Liver (tissue), 9 donors: ENCODE data around the gene PROZ. TPM values are rescaled to one million over a fixed set of nuclear protein-coding genes. Genes with fewer than 3 reads are reported as not detected.

Experiments
- DNase-seq: peaks from one replicate; pipeline ENCODE4 v3.0.0-alpha.2; 2017; ENCODE audit warnings: low spot score
- H3K27ac ChIP-seq, 2 donors: one replicate each; pipeline ENCODE4 v1.7.0; 2013; ENCODE audit warnings: inconsistent platforms in 2 of 2, low read length in 2 of 2, control low read depth in 1 of 2, low read depth in 1 of 2, mild to moderate bottlenecking in 1 of 2
- H3K27me3 ChIP-seq, 4 donors: one replicate each; pipeline versions ENCODE4 v1.6.1 to v1.7.0; 2013; ENCODE audit warnings: low read length in 3 of 4, inconsistent platforms in 1 of 4, mild to moderate bottlenecking in 1 of 4, moderate library complexity in 1 of 4; ENCODE audit not compliant: control insufficient read depth in 4 of 4, insufficient read depth in 4 of 4
- H3K36me3 ChIP-seq, 4 donors: one replicate each; pipeline versions ENCODE4 v1.6.1 to v1.7.0; 2013; ENCODE audit warnings: low read length in 3 of 4, mild to moderate bottlenecking in 3 of 4, low read depth in 1 of 4, moderate library complexity in 1 of 4; ENCODE audit not compliant: control insufficient read depth in 4 of 4, insufficient read depth in 3 of 4
- H3K4me1 ChIP-seq, 4 donors: one replicate each; pipeline versions ENCODE4 v1.6.1 to v1.7.0; 2013; ENCODE audit warnings: low read length in 3 of 4, mild to moderate bottlenecking in 3 of 4, moderate library complexity in 1 of 4; ENCODE audit not compliant: control insufficient read depth in 4 of 4, insufficient read depth in 4 of 4
- H3K4me3 ChIP-seq, 3 donors: one replicate each; pipeline versions ENCODE4 v1.6.1 to v1.7.0; 2013; ENCODE audit warnings: low read length in 3 of 3, control low read depth in 1 of 3, low read depth in 1 of 3, mild to moderate bottlenecking in 1 of 3
- H3K9ac ChIP-seq, 2 donors: one replicate each; pipeline ENCODE4 v1.7.0; 2013; ENCODE audit warnings: low read length in 2 of 2, mild to moderate bottlenecking in 2 of 2, moderate library complexity in 2 of 2, control low read depth in 1 of 2, low read depth in 1 of 2
- H3K9me3 ChIP-seq, 4 donors: one replicate each; pipeline versions ENCODE4 v1.6.1 to v1.7.0; 2013; ENCODE audit warnings: low read length in 3 of 4; ENCODE audit not compliant: control insufficient read depth in 4 of 4
- FOXA1 ChIP-seq: IDR thresholded peaks from 2 replicates; pipeline ENCODE4 v1.6.1; 2016; ENCODE audit warnings: antibody characterized with exemption
- GABPA ChIP-seq, 2 donors: IDR thresholded peaks in 1 of 2; conservative IDR thresholded peaks in 1 of 2; 2 replicates each; pipeline ENCODE4 v1.6.1; 2016; ENCODE audit warnings: antibody characterized with exemption in 2 of 2, mild to moderate bottlenecking in 1 of 2, moderate library complexity in 1 of 2
- HNF4G ChIP-seq: IDR thresholded peaks from 2 replicates; pipeline ENCODE4 v1.6.1; 2016; ENCODE audit warnings: antibody characterized with exemption
- JUND ChIP-seq, 2 donors: IDR thresholded peaks; 2 replicates each; pipeline ENCODE4 v1.6.1; 2016; ENCODE audit warnings: antibody characterized with exemption in 2 of 2
- NR2F2 ChIP-seq: IDR thresholded peaks from 2 replicates; pipeline ENCODE4 v1.6.1; 2016; ENCODE audit warnings: antibody characterized with exemption
- RXRA ChIP-seq, 2 donors: IDR thresholded peaks; 2 replicates each; pipeline ENCODE4 v1.6.1; 2017 to 2018; ENCODE audit warnings: antibody characterized with exemption in 2 of 2, mild to moderate bottlenecking in 1 of 2
- SP1 ChIP-seq: IDR thresholded peaks from 2 replicates; pipeline ENCODE4 v1.6.1; 2018; ENCODE audit warnings: antibody characterized with exemption, mild to moderate bottlenecking
- WGBS: extraction: QIAGEN DNeasy Blood & Tissue Kit; methylation state at CpG from one replicate; pipeline ENCODE4 v1.1.7; 2013; 5-methylcytosine and 5-hydroxymethylcytosine counted together
- polyA plus RNA-seq, 2 donors: library from polyadenylated mRNA; stranded (reverse) in 1 of 2; unstranded in 1 of 2; fragments of 200-250 nt in 1 of 2; fragments of >200 nt in 1 of 2; fragmentation: Nextera tagmentation in 1 of 2; extraction: Ambion mirVana in 1 of 2; gene quantifications; one replicate each; pipeline versions ENCODE4 v1.2.1 to v1.2.3, GENCODE V29; 2013 to 2015
- total RNA-seq, 2 donors: library from RNA; depleted of rRNA; stranded (reverse); fragments of >200 nt; gene quantifications; one replicate each; pipeline ENCODE4 v1.2.3, GENCODE V29; 2014
- TF ChIP-seq, protein P1 (sequence below): IDR thresholded peaks from 2 replicates; pipeline ENCODE4 v1.6.1; 2016; ENCODE audit warnings: antibody characterized with exemption, mild to moderate bottlenecking
- donor health status: healthy.
- donor health status: healthy.
- donor health status: healthy.
- donor health status: healthy.
- donor health status: healthy.

PROZ gene
- total and polyA plus RNA-seq, 4 donors = 10.6 to 40.7 (median 30.3) TPM

- TF ChIP-seq, protein P1, sequence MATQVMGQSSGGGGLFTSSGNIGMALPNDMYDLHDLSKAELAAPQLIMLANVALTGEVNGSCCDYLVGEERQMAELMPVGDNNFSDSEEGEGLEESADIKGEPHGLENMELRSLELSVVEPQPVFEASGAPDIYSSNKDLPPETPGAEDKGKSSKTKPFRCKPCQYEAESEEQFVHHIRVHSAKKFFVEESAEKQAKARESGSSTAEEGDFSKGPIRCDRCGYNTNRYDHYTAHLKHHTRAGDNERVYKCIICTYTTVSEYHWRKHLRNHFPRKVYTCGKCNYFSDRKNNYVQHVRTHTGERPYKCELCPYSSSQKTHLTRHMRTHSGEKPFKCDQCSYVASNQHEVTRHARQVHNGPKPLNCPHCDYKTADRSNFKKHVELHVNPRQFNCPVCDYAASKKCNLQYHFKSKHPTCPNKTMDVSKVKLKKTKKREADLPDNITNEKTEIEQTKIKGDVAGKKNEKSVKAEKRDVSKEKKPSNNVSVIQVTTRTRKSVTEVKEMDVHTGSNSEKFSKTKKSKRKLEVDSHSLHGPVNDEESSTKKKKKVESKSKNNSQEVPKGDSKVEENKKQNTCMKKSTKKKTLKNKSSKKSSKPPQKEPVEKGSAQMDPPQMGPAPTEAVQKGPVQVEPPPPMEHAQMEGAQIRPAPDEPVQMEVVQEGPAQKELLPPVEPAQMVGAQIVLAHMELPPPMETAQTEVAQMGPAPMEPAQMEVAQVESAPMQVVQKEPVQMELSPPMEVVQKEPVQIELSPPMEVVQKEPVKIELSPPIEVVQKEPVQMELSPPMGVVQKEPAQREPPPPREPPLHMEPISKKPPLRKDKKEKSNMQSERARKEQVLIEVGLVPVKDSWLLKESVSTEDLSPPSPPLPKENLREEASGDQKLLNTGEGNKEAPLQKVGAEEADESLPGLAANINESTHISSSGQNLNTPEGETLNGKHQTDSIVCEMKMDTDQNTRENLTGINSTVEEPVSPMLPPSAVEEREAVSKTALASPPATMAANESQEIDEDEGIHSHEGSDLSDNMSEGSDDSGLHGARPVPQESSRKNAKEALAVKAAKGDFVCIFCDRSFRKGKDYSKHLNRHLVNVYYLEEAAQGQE = no peak
- TF ChIP-seq FOXA1 (no peak), HNF4G (no peak)
These were observed 33.8 kb downstream of the PROZ start (continued) for GRCh38 chr13:113192279-113192678.

GRCh38 chr13:113192902-113193301, 34.5 kb downstream of the PROZ start:
- no peak for DNase-seq
- H3K9ac ChIP-seq = no peak overlapping the region
- TF ChIP-seq GABPA (IDR thresholded peaks at IDR 0.05 in 1 of 2, conservative IDR thresholded peaks at IDR 0.05 in 1 of 2) = no peak
- no peak for TF ChIP-seq RXRA (IDR thresholded peaks at IDR 0.05)
- TF ChIP-seq FOXA1 = no peak
- TF ChIP-seq, protein P1 = no peak
- no peak for TF ChIP-seq NR2F2
- TF ChIP-seq JUND (IDR thresholded peaks at IDR 0.05) = no peak
- 96% methylated on average over 2 of the region's 2 CpGs for WGBS
- no peak overlapping the region for H3K27ac ChIP-seq
- no peaks in the 10 kb centered on the region for H3K4me1 ChIP-seq
- no peaks in the 10 kb centered on the region for H3K27me3 ChIP-seq
- H3K9me3 ChIP-seq = no peaks in the 10 kb centered on the region
- no peak overlapping the region for H3K4me3 ChIP-seq
- peaks cover 15 to 68% (median 47%) of the 10 kb centered on the region in 4 donors for H3K36me3 ChIP-seq

- Histone ChIP-seq H3K36me3 (peaks cover 15 to 69% (median 47%) of the 10 kb centered on the region in 4 donors), H3K9ac (no peak overlapping the region), H3K27ac (no peak overlapping the region), H3K4me3 (no peak overlapping the region), H3K27me3 (no peaks in the 10 kb centered on the region), H3K9me3 (no peaks in the 10 kb centered on the region), H3K4me1 (no peaks in the 10 kb centered on the region)
- 75% methylated on average over 6 of the region's 6 CpGs for WGBS
- TF ChIP-seq, protein P1 = no peak
- TF ChIP-seq SP1 = no peak
- DNase-seq = no peak
These were observed 36.9 kb downstream of the PROZ start for GRCh38 chr13:113195360-113195759.
